Measurements from ENCODE around the gene MARF1.
"Not testable (repeated sequence)": the region's sequence is repeated elsewhere in the genome, so short reads cannot be mapped to it uniquely, and the experiment has no call there.

MARF1 gene

GRCh38 chr16:15644962-15645465 is 2.1 kb upstream of the MARF1 start:
- not testable (repeated sequence) for H3K27ac ChIP-seq (ENCODE audit: low read depth in 2 of 2, low read length in 2 of 2); H3K9me3 ChIP-seq (ENCODE audit: control insufficient read depth in 2 of 2, low read length in 2 of 2); H3K9ac ChIP-seq (ENCODE audit: low read depth in 1 of 2, low read length in 2 of 2); H3K27me3 ChIP-seq (ENCODE audit: control insufficient read depth in 2 of 2, insufficient read depth in 2 of 2, low read length in 2 of 2); H3K4me3 ChIP-seq (ENCODE audit: low read length in 2 of 2); H3K36me3 ChIP-seq (ENCODE audit: control insufficient read depth in 2 of 2, insufficient read depth in 2 of 2, low read length in 2 of 2)
- H3K4me1 ChIP-seq (ENCODE audit: control insufficient read depth in 2 of 2, insufficient read depth in 2 of 2, low read length in 2 of 2), result peaks cover 21 to 32% of the 10 kb centered on the region in 2 donors

DNA sequence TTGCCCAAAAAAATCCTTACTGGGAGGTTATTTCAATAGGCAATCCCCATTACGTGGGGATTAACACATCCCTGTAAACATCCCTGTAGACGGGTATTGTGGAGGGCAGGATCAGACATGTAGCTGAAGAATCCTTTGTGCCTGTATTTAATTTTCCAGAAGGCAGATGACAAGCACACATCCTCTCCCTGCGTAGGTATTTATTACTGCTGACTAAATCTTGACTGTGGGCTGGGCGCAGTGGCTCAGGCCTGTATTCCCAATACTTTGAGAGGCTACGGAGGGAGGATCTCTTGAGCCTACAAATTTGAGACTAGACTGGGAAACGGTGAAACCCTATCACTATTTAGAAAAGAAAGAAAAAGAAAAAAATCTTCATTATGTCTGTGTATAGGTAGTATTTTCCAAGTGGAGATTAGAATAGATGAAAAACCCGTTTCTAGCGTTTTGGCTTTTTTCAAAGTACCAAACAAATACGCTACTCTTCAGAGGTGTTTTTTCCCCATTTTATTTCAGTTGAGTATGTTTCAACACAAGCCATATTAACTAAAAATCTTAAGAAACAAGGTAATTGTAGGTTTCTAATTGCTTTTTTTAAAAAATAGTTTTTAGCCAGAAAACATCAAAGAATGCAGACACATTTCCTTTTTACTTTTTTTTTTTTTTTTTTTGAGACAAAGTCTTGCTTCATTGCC is 1.5 kb upstream of the MARF1 start:
- peaks cover 17 to 29% of the 10 kb centered on the region in 2 donors for H3K4me1 ChIP-seq (ENCODE audit: control insufficient read depth in 2 of 2, insufficient read depth in 2 of 2, low read length in 2 of 2)
- peak overlapping the region in 1 of 2 donors; percentile 99 for H3K27ac ChIP-seq (ENCODE audit: low read depth in 2 of 2, low read length in 2 of 2)
- H3K9me3 ChIP-seq (ENCODE audit: control insufficient read depth in 2 of 2, low read length in 2 of 2), result no peaks in the 10 kb centered on the region
- no peaks in the 10 kb centered on the region for H3K27me3 ChIP-seq (ENCODE audit: control insufficient read depth in 2 of 2, insufficient read depth in 2 of 2, low read length in 2 of 2)
- H3K9ac ChIP-seq (ENCODE audit: low read depth in 1 of 2, low read length in 2 of 2), result peak overlapping the region in 1 of 2 donors; percentile 97
- H3K4me3 ChIP-seq (ENCODE audit: low read length in 2 of 2), result no peak overlapping the region
- no peaks in the 10 kb centered on the region for H3K36me3 ChIP-seq (ENCODE audit: control insufficient read depth in 2 of 2, insufficient read depth in 2 of 2, low read length in 2 of 2)

DNA sequence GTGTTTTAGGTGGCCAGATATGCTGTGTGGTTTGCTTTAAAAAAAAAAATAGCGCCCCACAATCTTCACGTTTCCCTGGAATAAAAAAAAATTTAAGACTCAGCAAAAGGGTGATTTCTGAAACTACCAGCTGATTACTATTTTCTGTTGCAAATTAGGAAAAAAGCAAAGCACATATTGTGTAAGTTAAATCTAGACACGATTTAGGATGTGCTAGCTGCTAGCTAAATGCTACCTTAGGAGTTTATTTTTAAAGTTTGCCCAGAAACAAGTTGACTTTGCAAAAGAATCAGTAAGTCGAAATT is 944 bp upstream of the MARF1 start:
- Histone ChIP-seq H3K9me3 (ENCODE audit: control insufficient read depth in 2 of 2, low read length in 2 of 2) (no peaks in the 10 kb centered on the region), H3K27me3 (ENCODE audit: control insufficient read depth in 2 of 2, insufficient read depth in 2 of 2, low read length in 2 of 2) (no peaks in the 10 kb centered on the region), H3K4me1 (ENCODE audit: control insufficient read depth in 2 of 2, insufficient read depth in 2 of 2, low read length in 2 of 2) (peaks cover 16 to 28% of the 10 kb centered on the region in 2 donors), H3K4me3 (ENCODE audit: low read length in 2 of 2) (peak overlapping the region; percentile 87 to 98), H3K36me3 (ENCODE audit: control insufficient read depth in 2 of 2, insufficient read depth in 2 of 2, low read length in 2 of 2) (peaks cover 4% of the 10 kb centered on the region in 2 donors), H3K9ac (ENCODE audit: low read depth in 1 of 2, low read length in 2 of 2) (peak overlapping the region; percentile 97), H3K27ac (ENCODE audit: low read depth in 2 of 2, low read length in 2 of 2) (peak overlapping the region; percentile 93 to 99)

DNA sequence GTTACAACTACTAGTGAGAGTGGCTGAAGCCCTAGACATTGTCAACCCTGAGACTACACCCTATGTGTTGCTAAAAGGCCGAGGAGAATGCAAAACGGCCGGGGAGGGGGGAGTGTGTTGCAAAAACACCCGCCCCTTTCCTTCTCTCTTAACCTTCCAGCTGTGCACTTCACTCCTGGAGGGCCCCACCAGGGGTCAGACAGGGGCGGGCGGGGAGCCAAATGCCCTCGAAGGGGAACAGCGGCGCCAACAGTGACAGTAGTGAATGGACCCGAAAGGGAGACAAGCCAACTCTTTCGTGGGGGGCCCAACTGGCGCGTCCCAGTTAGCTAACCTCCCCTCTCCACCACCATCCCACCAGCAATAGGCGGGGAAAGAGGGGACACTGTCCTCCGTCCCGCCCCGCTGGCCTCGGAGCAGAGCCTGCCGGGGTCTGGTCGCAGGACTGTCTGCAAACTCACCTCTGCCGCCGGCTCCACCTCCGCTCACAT is 352 bp downstream of the MARF1 start:
- peaks cover 16 to 28% of the 10 kb centered on the region in 2 donors for H3K4me1 ChIP-seq (ENCODE audit: control insufficient read depth in 2 of 2, insufficient read depth in 2 of 2, low read length in 2 of 2)
- peak overlapping the region; percentile 93 to 98 for H3K4me3 ChIP-seq (ENCODE audit: low read length in 2 of 2)
- H3K36me3 ChIP-seq (ENCODE audit: control insufficient read depth in 2 of 2, insufficient read depth in 2 of 2, low read length in 2 of 2), result peaks cover 9 to 16% of the 10 kb centered on the region in 2 donors
- H3K27ac ChIP-seq (ENCODE audit: low read depth in 2 of 2, low read length in 2 of 2), result peak overlapping the region; percentile 91 to 93
- peak overlapping the region; percentile 83 to 92 for H3K9ac ChIP-seq (ENCODE audit: low read depth in 1 of 2, low read length in 2 of 2)
- no peaks in the 10 kb centered on the region for H3K27me3 ChIP-seq (ENCODE audit: control insufficient read depth in 2 of 2, insufficient read depth in 2 of 2, low read length in 2 of 2)
- H3K9me3 ChIP-seq (ENCODE audit: control insufficient read depth in 2 of 2, low read length in 2 of 2), result no peaks in the 10 kb centered on the region

DNA sequence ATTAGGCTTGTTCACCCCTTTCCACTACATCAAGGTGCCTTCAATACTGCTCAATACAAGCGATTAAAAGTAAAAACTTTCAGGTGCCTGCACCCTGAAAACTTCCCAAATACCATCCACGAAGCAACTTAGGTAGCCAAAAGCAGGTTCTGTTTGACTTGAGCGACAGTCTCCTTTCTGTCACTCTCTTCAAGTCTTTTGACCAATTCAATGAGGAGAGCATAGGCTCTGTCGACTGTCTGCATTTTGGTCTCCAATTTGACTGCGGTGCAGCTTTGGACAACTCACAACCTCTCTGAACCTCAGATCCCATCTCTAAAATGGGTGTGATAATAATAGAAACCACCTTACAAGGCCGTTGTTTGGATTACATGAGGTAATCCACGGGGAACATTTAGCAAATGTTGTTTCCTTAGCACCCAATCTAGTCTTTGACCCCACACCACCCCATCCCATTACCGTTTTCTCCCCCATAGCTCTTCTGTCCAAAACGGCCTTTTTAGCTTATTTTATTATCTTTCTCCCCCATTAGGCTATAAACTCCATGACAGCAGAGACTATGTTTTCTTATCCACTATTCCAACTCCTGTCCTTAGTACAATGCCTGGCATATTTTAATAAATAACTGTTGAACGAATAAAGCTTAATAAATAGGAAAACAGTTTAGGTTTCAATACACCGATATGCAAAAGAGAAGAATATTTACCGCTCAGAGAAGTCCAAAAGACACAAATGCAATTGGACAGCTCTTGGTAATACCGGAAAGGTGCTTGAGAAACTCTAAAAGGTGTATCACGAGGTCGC is 999 bp downstream of the MARF1 start:
- Histone ChIP-seq H3K27ac (ENCODE audit: low read depth in 2 of 2, low read length in 2 of 2) (peak overlapping the region; percentile 91 to 93), H3K36me3 (ENCODE audit: control insufficient read depth in 2 of 2, insufficient read depth in 2 of 2, low read length in 2 of 2) (peaks cover 16 to 23% of the 10 kb centered on the region in 2 donors), H3K9ac (ENCODE audit: low read depth in 1 of 2, low read length in 2 of 2) (peak overlapping the region; percentile 83 to 92)

GRCh38 chr16:15640966-15641365 is 2.0 kb downstream of the MARF1 start:
- H3K36me3 ChIP-seq (ENCODE audit: control insufficient read depth in 2 of 2, insufficient read depth in 2 of 2, low read length in 2 of 2), result peaks cover 24 to 33% of the 10 kb centered on the region in 2 donors
- peak overlapping the region in 1 of 2 donors; percentile 83 for H3K9ac ChIP-seq (ENCODE audit: low read depth in 1 of 2, low read length in 2 of 2)
- no peak overlapping the region for H3K27ac ChIP-seq (ENCODE audit: low read depth in 2 of 2, low read length in 2 of 2)
- H3K9me3 ChIP-seq (ENCODE audit: control insufficient read depth in 2 of 2, low read length in 2 of 2), result no peaks in the 10 kb centered on the region
- H3K4me3 ChIP-seq (ENCODE audit: low read length in 2 of 2), result peak overlapping the region in 1 of 2 donors; percentile 93
- no peaks in the 10 kb centered on the region for H3K27me3 ChIP-seq (ENCODE audit: control insufficient read depth in 2 of 2, insufficient read depth in 2 of 2, low read length in 2 of 2)
- H3K4me1 ChIP-seq (ENCODE audit: control insufficient read depth in 2 of 2, insufficient read depth in 2 of 2, low read length in 2 of 2), result peaks cover 16 to 28% of the 10 kb centered on the region in 2 donors

More for the DNA sequence above, 999 bp downstream of the MARF1 start:
- no peaks in the 10 kb centered on the region for H3K27me3 ChIP-seq (ENCODE audit: control insufficient read depth in 2 of 2, insufficient read depth in 2 of 2, low read length in 2 of 2)
- H3K4me3 ChIP-seq (ENCODE audit: low read length in 2 of 2), result peak overlapping the region; percentile 93 to 98
- peaks cover 16 to 28% of the 10 kb centered on the region in 2 donors for H3K4me1 ChIP-seq (ENCODE audit: control insufficient read depth in 2 of 2, insufficient read depth in 2 of 2, low read length in 2 of 2)
- no peaks in the 10 kb centered on the region for H3K9me3 ChIP-seq (ENCODE audit: control insufficient read depth in 2 of 2, low read length in 2 of 2)

GRCh38 chr16:15639061-15639568 is 3.8 kb downstream of the MARF1 start:
- Histone ChIP-seq H3K9ac (ENCODE audit: low read depth in 1 of 2, low read length in 2 of 2) (peak overlapping the region in 1 of 2 donors; percentile 27), H3K36me3 (ENCODE audit: control insufficient read depth in 2 of 2, insufficient read depth in 2 of 2, low read length in 2 of 2) (peaks cover 42 to 50% of the 10 kb centered on the region in 2 donors), H3K9me3 (ENCODE audit: control insufficient read depth in 2 of 2, low read length in 2 of 2) (no peaks in the 10 kb centered on the region), H3K4me1 (ENCODE audit: control insufficient read depth in 2 of 2, insufficient read depth in 2 of 2, low read length in 2 of 2) (peaks cover 13 to 18% of the 10 kb centered on the region in 2 donors), H3K27ac (ENCODE audit: low read depth in 2 of 2, low read length in 2 of 2) (no peak overlapping the region), H3K4me3 (ENCODE audit: low read length in 2 of 2) (no peak overlapping the region), H3K27me3 (ENCODE audit: control insufficient read depth in 2 of 2, insufficient read depth in 2 of 2, low read length in 2 of 2) (no peaks in the 10 kb centered on the region)

DNA sequence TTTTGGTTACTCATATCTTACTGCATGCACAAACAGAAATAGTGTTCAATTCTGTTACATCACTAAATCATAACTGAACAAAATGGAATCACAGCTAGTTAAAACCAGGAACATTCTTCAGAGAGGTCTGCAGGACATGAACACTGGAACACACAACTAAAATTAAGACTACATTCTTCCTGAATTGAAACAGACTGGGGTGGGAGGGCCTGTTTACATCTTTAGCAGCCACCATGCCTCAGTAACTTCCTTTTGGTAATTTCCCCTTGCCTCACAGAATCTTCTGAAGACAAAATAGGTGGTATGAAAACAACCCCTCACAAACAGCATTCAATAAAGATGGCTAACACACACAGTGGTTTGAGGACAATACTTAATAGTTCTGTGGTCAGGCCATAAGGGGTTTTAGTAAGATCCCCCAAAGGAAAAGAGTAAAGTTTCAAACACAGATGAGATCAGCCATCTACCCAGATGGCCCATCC is 6.5 kb downstream of the MARF1 start:
- peaks cover 62 to 72% of the 10 kb centered on the region in 2 donors for H3K36me3 ChIP-seq (ENCODE audit: control insufficient read depth in 2 of 2, insufficient read depth in 2 of 2, low read length in 2 of 2)
- no peak overlapping the region for H3K9ac ChIP-seq (ENCODE audit: low read depth in 1 of 2, low read length in 2 of 2)
- peaks cover 3 to 4% of the 10 kb centered on the region in 2 donors for H3K4me1 ChIP-seq (ENCODE audit: control insufficient read depth in 2 of 2, insufficient read depth in 2 of 2, low read length in 2 of 2)
- peak overlapping the region in 1 of 2 donors; percentile 43 for H3K27ac ChIP-seq (ENCODE audit: low read depth in 2 of 2, low read length in 2 of 2)
- no peak overlapping the region for H3K4me3 ChIP-seq (ENCODE audit: low read length in 2 of 2)
- no peaks in the 10 kb centered on the region for H3K9me3 ChIP-seq (ENCODE audit: control insufficient read depth in 2 of 2, low read length in 2 of 2)
- H3K27me3 ChIP-seq (ENCODE audit: control insufficient read depth in 2 of 2, insufficient read depth in 2 of 2, low read length in 2 of 2), result no peaks in the 10 kb centered on the region

DNA sequence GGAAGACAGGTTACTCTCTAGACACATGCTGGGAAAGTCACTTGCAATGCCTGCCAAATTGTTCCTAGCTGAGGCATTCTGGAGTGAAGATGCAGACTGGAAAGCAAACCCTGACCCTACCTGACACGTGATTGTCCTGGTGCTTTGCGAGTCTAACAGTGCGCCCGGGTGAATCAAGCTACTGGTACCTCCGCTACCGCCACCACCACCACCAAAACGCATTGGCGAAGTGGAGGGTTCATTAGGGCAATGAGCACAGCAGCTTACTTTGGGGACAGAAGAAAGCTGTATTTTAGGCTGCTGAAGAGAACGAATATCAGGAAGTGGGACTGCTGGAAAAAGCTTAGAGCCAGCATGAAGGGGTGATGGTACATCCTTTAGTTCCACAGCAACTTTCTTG is 7.0 kb downstream of the MARF1 start:
- Histone ChIP-seq H3K4me1 (ENCODE audit: control insufficient read depth in 2 of 2, insufficient read depth in 2 of 2, low read length in 2 of 2) (peaks cover 0 to 3% of the 10 kb centered on the region in 2 donors), H3K9ac (ENCODE audit: low read depth in 1 of 2, low read length in 2 of 2) (no peak overlapping the region), H3K9me3 (ENCODE audit: control insufficient read depth in 2 of 2, low read length in 2 of 2) (no peaks in the 10 kb centered on the region), H3K36me3 (ENCODE audit: control insufficient read depth in 2 of 2, insufficient read depth in 2 of 2, low read length in 2 of 2) (peaks cover 66 to 76% of the 10 kb centered on the region in 2 donors), H3K4me3 (ENCODE audit: low read length in 2 of 2) (no peak overlapping the region), H3K27ac (ENCODE audit: low read depth in 2 of 2, low read length in 2 of 2) (peak overlapping the region in 1 of 2 donors; percentile 9), H3K27me3 (ENCODE audit: control insufficient read depth in 2 of 2, insufficient read depth in 2 of 2, low read length in 2 of 2) (no peaks in the 10 kb centered on the region)

Measured in mucosa of rectum (tissue), 2 donors.